ENCODE measurements around the gene P4HA3. TPM values are rescaled to one million over a fixed set of nuclear protein-coding genes. Genes with fewer than 3 reads are reported as not detected.

P4HA3 gene
- total RNA-seq, 1 donor from 2014 or later = 36.3 TPM

Other genes starting within 250 kb of the P4HA3 start
- 6.8 and 10.7 TPM in 2 replicates for gene C2CD3, start 140.6 kb downstream of the P4HA3 start, total RNA-seq
- 18.3 and 25.6 TPM in 2 replicates for gene PPME1, start 140.4 kb downstream of the P4HA3 start, total RNA-seq
- 31.4 and 40.1 TPM in 2 replicates for gene PGM2L1, start 86.8 kb upstream of the P4HA3 start, total RNA-seq
- under 0.01 and 0.22 TPM in 2 replicates for gene KCNE3, start 155.9 kb upstream of the P4HA3 start, total RNA-seq
- gene LIPT2, start 182.1 kb upstream of the P4HA3 start, total RNA-seq = 2.4 and 3.3 TPM in 2 replicates